Fibroblast of mammary gland (primary cell): Measurements from ENCODE around the gene GRB10.

ENCODE experiments used
- DNase-seq: peaks from one replicate; pipeline ENCODE4 v3.0.0-alpha.2; 2010; ENCODE audit warnings: low read depth
- H3K4me3 ChIP-seq: 2 replicates; pipeline ENCODE4 v1.5.1; 2011; ENCODE audit warnings: low read depth, mild to moderate bottlenecking, low read length, moderate library complexity; ENCODE audit not compliant: control insufficient read depth
- CTCF ChIP-seq: conservative IDR thresholded peaks from 2 replicates; pipeline ENCODE4 v1.5.1; 2011; ENCODE audit warnings: low read depth, low read length, inconsistent platforms; ENCODE audit not compliant: control insufficient read depth, insufficient read depth

The GRB10 gene

GRCh38 chr7:50751146-50751545, 31.6 kb downstream of the GRB10 start:
- no peak overlapping the region for H3K4me3 ChIP-seq
- TF ChIP-seq CTCF, result no peak
- no peak for DNase-seq

GRCh38 chr7:50749896-50750295, 32.8 kb downstream of the GRB10 start:
- H3K4me3 ChIP-seq, result no peak overlapping the region
- DNase-seq, result no peak
- no peak for TF ChIP-seq CTCF

- no peak for TF ChIP-seq CTCF
- H3K4me3 ChIP-seq, result no peak overlapping the region
- no peak for DNase-seq
Observed at GRCh38 chr7:50748472-50748871, 34.2 kb downstream of the GRB10 start.

- no peak for TF ChIP-seq CTCF
- H3K4me3 ChIP-seq, result no peak overlapping the region
- DNase-seq, result no peak
Observed at GRCh38 chr7:50745835-50746234, 36.9 kb downstream of the GRB10 start.

GRCh38 chr7:50745336-50745735, 37.4 kb downstream of the GRB10 start:
- DNase-seq, result no peak
- TF ChIP-seq CTCF, result no peak
- H3K4me3 ChIP-seq, result no peak overlapping the region

- no peak overlapping the region for H3K4me3 ChIP-seq
Observed at GRCh38 chr7:50743893-50744292, 38.8 kb downstream of the GRB10 start.

More at GRCh38 chr7:50743893-50744292, 38.8 kb downstream of the GRB10 start:
- no peak for DNase-seq
- no peak for TF ChIP-seq CTCF
